HepG2 (cell line): Measurements from ENCODE around the gene GTF2A1. TPM values are rescaled to one million over a fixed set of nuclear protein-coding genes. Genes with fewer than 3 reads are reported as not detected.
A peak's percentile ranks its signal among the peaks of the same experiment; 100 is the strongest.

Experiments used
- CBX2 ChIP-seq, 2 experiments: fragments of 200-600 bp in 1 of 2; sonication (generic); formaldehyde crosslinking in 1 of 2; IDR thresholded peaks; 2 replicates each; pipeline versions ENCODE4 v1.7.0 to v1.8.1; 2018 to 2022; ENCODE audit warnings: low read depth in 2 of 2, low read length in 1 of 2, mild to moderate bottlenecking in 1 of 2, missing genetic modification reagents in 1 of 2
- CHCHD3 ChIP-seq: sonication (generic); formaldehyde crosslinking; IDR thresholded peaks from 2 replicates; pipeline ENCODE4 v1.8.0; 2022; ENCODE audit warnings: mild to moderate bottlenecking, missing genetic modification reagents, moderate library complexity
- FOXJ3 ChIP-seq: sonication (generic); formaldehyde crosslinking; IDR thresholded peaks from 2 replicates; pipeline ENCODE4 v1.4.0; 2020; ENCODE audit warnings: missing genetic modification reagents, mild to moderate bottlenecking, borderline replicate concordance
- FUBP1 ChIP-seq: sonication (generic); formaldehyde crosslinking; IDR thresholded peaks from 2 replicates; pipeline ENCODE4 v1.5.1; 2020; ENCODE audit warnings: missing genetic modification reagents, mild to moderate bottlenecking, borderline replicate concordance
- MAFK ChIP-seq, 2 experiments: IDR thresholded peaks in 1 of 2; conservative IDR thresholded peaks in 1 of 2; 2 replicates each; pipeline ENCODE4 v1.6.1; 2011; ENCODE audit warnings: improper control_type of control experiment in 2 of 2, low read length in 2 of 2
- NCOA2 ChIP-seq: sonication (generic); formaldehyde crosslinking; IDR thresholded peaks from 2 replicates; pipeline ENCODE4 v1.8.0; 2022; ENCODE audit warnings: inconsistent platforms
- NR2F1 ChIP-seq, 2 experiments: fragments of 450-650 bp in 1 of 2; formaldehyde crosslinking in 1 of 2; IDR thresholded peaks; 2 replicates each; pipeline versions ENCODE4 v1.5.0 to v1.6.1; 2016 to 2020; ENCODE audit warnings: mild to moderate bottlenecking in 1 of 2, missing compliant biosample characterization in 1 of 2, missing genetic modification reagents in 1 of 2, moderate library complexity in 1 of 2
- ZBTB38 ChIP-seq: sonication (generic); formaldehyde crosslinking; IDR thresholded peaks from 2 replicates; pipeline ENCODE4 v1.5.1; 2020; ENCODE audit warnings: mild to moderate bottlenecking, missing genetic modification reagents
- ZNF333 ChIP-seq: sonication (generic); formaldehyde crosslinking; IDR thresholded peaks from 2 replicates; pipeline ENCODE4 v1.4.0; 2020; ENCODE audit warnings: mild to moderate bottlenecking, missing genetic modification reagents, borderline replicate concordance
- ZNF713 ChIP-seq: sonication (generic); formaldehyde crosslinking; IDR thresholded peaks from 2 replicates; pipeline ENCODE4 v1.4.0; 2020; ENCODE audit warnings: mild to moderate bottlenecking, missing genetic modification reagents
- polyA plus RNA-seq, 8 experiments: library from polyadenylated mRNA; depleted of rRNA in 3 of 8; stranded (reverse) in 7 of 8; unstranded in 1 of 8; fragments of >200 nt; fragmentation: Illumina TruSeq in 4 of 8; extraction: Trizol in 4 of 8; gene quantifications; 2 replicates each; pipeline versions ENCODE4 v1.2.1 to v1.2.3, GENCODE V29; 2011 to 2016; ENCODE audit warnings: low read depth in 4 of 8, missing spikeins in 1 of 8, mixed read lengths in 1 of 8; ENCODE audit not compliant: insufficient read depth in 1 of 8
- total RNA-seq, 5 experiments: library from RNA; depleted of rRNA; stranded (reverse); fragments of >200 nt; fragmentation: Illumina TruSeq; extraction: Trizol; gene quantifications; 2 replicates each; pipeline ENCODE4 v1.2.3, GENCODE V29; 2016; ENCODE audit warnings: low read depth in 1 of 5
- TF ChIP-seq, protein P1 (sequence below): sonication (generic); formaldehyde crosslinking; IDR thresholded peaks from 2 replicates; pipeline ENCODE4 v1.4.0; 2020; ENCODE audit warnings: mild to moderate bottlenecking, missing genetic modification reagents
- TF ChIP-seq, protein P2 (sequence below): sonication (generic); formaldehyde crosslinking; IDR thresholded peaks from 2 replicates; pipeline ENCODE4 v1.5.0; 2020; ENCODE audit warnings: missing genetic modification reagents
- TF ChIP-seq, protein P3 (sequence below): sonication (generic); formaldehyde crosslinking; conservative IDR thresholded peaks from 2 replicates; pipeline ENCODE4 v1.8.0; 2022; ENCODE audit warnings: mild to moderate bottlenecking, moderate library complexity, missing genetic modification reagents
- TF ChIP-seq, protein P4 (sequence below): sonication (generic); formaldehyde crosslinking; IDR thresholded peaks from 2 replicates; pipeline ENCODE4 v1.5.1; 2020; ENCODE audit warnings: mild to moderate bottlenecking, moderate library complexity, missing genetic modification reagents

GTF2A1 gene
- total and polyA plus RNA-seq, 2 of the 13 experiments (the other 11 are each of a cell fraction or from before 2014, with no cell fraction given), result 14.9 to 17.5 TPM

DNA sequence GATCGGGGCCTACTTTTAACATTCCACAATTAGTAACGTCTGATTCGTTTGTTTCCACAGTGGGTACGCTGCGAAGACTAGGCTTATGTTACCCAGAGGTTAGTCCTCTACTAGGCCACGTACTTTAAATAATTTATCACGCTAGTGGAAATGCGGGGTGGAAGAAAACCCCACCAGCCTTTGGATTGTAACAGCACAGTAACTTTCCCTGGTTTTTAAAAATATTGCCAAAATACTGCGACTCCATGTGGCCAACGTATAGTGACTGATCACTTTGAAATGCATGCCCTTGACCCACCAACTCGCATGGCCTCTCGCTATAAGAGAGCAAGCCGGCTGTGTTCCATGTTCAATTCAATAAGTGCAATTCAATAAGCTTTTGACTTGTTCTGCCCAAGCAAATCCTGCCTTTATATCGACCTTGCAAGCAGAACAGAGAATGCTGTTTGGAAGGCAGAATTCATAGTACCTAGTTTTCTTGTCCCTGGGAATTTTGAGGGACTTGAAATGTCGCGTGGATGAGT lies 882 bp upstream of the GTF2A1 start (continued):
- TF ChIP-seq, protein P1, sequence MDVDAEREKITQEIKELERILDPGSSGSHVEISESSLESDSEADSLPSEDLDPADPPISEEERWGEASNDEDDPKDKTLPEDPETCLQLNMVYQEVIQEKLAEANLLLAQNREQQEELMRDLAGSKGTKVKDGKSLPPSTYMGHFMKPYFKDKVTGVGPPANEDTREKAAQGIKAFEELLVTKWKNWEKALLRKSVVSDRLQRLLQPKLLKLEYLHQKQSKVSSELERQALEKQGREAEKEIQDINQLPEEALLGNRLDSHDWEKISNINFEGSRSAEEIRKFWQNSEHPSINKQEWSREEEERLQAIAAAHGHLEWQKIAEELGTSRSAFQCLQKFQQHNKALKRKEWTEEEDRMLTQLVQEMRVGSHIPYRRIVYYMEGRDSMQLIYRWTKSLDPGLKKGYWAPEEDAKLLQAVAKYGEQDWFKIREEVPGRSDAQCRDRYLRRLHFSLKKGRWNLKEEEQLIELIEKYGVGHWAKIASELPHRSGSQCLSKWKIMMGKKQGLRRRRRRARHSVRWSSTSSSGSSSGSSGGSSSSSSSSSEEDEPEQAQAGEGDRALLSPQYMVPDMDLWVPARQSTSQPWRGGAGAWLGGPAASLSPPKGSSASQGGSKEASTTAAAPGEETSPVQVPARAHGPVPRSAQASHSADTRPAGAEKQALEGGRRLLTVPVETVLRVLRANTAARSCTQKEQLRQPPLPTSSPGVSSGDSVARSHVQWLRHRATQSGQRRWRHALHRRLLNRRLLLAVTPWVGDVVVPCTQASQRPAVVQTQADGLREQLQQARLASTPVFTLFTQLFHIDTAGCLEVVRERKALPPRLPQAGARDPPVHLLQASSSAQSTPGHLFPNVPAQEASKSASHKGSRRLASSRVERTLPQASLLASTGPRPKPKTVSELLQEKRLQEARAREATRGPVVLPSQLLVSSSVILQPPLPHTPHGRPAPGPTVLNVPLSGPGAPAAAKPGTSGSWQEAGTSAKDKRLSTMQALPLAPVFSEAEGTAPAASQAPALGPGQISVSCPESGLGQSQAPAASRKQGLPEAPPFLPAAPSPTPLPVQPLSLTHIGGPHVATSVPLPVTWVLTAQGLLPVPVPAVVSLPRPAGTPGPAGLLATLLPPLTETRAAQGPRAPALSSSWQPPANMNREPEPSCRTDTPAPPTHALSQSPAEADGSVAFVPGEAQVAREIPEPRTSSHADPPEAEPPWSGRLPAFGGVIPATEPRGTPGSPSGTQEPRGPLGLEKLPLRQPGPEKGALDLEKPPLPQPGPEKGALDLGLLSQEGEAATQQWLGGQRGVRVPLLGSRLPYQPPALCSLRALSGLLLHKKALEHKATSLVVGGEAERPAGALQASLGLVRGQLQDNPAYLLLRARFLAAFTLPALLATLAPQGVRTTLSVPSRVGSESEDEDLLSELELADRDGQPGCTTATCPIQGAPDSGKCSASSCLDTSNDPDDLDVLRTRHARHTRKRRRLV (CRISPR knock-in tag), result 0 out of 2 replicates have a peak, but pooled peaks have one; percentile 12
- TF ChIP-seq ZBTB38 (peak; percentile 70), MAFK (conservative IDR thresholded peaks at IDR 0.05 in 1 of 2, IDR thresholded peaks at IDR 0.05 in 1 of 2; ENCODE audit: low read length in 2 of 2) (no peak), CHCHD3 (CRISPR knock-in tag) (no peak), CBX2 (IDR thresholded peaks at IDR 0.05; ENCODE audit: low read depth, low read length) (no peak), CBX2 (CRISPR knock-in tag; IDR thresholded peaks at IDR 0.05; ENCODE audit: low read depth) (no peak), ZNF333 (CRISPR knock-in tag) (no peak), NR2F1 (CRISPR knock-in tag; IDR thresholded peaks at IDR 0.05) (0 out of 4 replicates have a peak, but pooled peaks of 1 of the 2 experiments have one; percentile 15), ZNF713 (no peak), FOXJ3 (CRISPR knock-in tag) (no peak), NCOA2 (CRISPR knock-in tag) (no peak), FUBP1 (no peak)
- TF ChIP-seq, protein P2, sequence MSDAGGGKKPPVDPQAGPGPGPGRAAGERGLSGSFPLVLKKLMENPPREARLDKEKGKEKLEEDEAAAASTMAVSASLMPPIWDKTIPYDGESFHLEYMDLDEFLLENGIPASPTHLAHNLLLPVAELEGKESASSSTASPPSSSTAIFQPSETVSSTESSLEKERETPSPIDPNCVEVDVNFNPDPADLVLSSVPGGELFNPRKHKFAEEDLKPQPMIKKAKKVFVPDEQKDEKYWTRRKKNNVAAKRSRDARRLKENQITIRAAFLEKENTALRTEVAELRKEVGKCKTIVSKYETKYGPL, result no peak
- TF ChIP-seq, protein P3, sequence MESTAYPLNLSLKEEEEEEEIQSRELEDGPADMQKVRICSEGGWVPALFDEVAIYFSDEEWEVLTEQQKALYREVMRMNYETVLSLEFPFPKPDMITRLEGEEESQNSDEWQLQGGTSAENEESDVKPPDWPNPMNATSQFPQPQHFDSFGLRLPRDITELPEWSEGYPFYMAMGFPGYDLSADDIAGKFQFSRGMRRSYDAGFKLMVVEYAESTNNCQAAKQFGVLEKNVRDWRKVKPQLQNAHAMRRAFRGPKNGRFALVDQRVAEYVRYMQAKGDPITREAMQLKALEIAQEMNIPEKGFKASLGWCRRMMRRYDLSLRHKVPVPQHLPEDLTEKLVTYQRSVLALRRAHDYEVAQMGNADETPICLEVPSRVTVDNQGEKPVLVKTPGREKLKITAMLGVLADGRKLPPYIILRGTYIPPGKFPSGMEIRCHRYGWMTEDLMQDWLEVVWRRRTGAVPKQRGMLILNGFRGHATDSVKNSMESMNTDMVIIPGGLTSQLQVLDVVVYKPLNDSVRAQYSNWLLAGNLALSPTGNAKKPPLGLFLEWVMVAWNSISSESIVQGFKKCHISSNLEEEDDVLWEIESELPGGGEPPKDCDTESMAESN, result no peak
- TF ChIP-seq, protein P4, sequence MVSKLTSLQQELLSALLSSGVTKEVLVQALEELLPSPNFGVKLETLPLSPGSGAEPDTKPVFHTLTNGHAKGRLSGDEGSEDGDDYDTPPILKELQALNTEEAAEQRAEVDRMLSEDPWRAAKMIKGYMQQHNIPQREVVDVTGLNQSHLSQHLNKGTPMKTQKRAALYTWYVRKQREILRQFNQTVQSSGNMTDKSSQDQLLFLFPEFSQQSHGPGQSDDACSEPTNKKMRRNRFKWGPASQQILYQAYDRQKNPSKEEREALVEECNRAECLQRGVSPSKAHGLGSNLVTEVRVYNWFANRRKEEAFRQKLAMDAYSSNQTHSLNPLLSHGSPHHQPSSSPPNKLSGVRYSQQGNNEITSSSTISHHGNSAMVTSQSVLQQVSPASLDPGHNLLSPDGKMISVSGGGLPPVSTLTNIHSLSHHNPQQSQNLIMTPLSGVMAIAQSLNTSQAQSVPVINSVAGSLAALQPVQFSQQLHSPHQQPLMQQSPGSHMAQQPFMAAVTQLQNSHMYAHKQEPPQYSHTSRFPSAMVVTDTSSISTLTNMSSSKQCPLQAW (CRISPR knock-in tag), result 0 out of 2 replicates have a peak, but pooled peaks have one; percentile 9
